Measurements from ENCODE around the gene ATP1B4.

ATP1B4 gene

DNA sequence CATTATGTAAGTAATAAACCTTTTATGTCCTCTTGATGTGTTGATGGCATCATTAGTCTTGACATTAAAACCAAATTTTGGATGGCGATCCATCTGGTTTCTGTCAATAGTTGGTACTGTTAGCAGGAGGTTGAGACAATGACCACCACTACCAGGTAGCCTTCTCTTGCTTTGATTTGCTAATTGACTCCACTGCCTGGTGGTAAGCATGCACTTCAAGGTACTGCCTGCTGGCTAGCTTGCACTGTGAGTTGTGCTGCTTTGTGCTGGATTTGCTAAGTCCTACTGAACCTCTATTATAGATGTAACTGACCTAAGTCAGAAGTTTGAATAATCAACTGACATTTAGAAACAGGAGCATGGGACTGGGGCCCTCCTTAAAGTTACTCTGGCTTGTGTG lies 46.3 kb downstream of the ATP1B4 start:
- no peaks in the 10 kb centered on the region for H3K4me1 ChIP-seq (ENCODE audit: insufficient read depth, low read length, severe bottlenecking)
- TF ChIP-seq, protein P1, sequence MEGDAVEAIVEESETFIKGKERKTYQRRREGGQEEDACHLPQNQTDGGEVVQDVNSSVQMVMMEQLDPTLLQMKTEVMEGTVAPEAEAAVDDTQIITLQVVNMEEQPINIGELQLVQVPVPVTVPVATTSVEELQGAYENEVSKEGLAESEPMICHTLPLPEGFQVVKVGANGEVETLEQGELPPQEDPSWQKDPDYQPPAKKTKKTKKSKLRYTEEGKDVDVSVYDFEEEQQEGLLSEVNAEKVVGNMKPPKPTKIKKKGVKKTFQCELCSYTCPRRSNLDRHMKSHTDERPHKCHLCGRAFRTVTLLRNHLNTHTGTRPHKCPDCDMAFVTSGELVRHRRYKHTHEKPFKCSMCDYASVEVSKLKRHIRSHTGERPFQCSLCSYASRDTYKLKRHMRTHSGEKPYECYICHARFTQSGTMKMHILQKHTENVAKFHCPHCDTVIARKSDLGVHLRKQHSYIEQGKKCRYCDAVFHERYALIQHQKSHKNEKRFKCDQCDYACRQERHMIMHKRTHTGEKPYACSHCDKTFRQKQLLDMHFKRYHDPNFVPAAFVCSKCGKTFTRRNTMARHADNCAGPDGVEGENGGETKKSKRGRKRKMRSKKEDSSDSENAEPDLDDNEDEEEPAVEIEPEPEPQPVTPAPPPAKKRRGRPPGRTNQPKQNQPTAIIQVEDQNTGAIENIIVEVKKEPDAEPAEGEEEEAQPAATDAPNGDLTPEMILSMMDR (IDR thresholded peaks at IDR 0.05; ENCODE audit: low read length): no peak

DNA sequence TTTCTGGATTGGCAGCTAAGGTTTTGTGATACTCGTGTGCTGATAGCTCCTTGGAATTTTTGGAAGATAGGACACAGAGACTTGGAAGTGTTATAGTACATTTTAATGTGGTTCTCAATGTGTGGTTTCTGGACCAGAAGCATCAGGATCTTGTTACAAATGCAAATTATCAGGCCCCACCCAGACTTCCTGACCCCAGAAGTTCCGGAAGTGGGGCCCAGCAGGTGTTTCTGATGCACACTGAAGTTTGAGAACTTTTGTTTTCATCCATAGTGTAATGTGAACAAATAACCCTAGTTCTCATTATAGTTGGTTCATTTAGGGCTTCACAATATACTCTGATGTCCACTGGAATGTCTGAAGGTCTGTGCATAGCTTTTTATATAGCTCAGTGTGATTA lies 57.6 kb downstream of the ATP1B4 start:
- no peaks in the 10 kb centered on the region for H3F3A ChIP-seq (ENCODE audit: insufficient read depth, low read length)

More for the DNA sequence above, 46.3 kb downstream of the ATP1B4 start:
- no peaks in the 10 kb centered on the region for H3K9me3 ChIP-seq (ENCODE audit: low read length)
- no peaks in the 10 kb centered on the region for H3F3A ChIP-seq (ENCODE audit: insufficient read depth, low read length)
- H3K4me2 ChIP-seq (ENCODE audit: low read length): no peak overlapping the region
- H3K79me2 ChIP-seq (ENCODE audit: insufficient read depth, low read length): no peaks in the 10 kb centered on the region
- no peak overlapping the region for H3K27ac ChIP-seq (ENCODE audit: low read depth, low read length, poor library complexity, severe bottlenecking)
- H3K4me3 ChIP-seq (ENCODE audit: low read depth, low read length, poor library complexity, severe bottlenecking): no peak overlapping the region
- H4K20me1 ChIP-seq (ENCODE audit: insufficient read depth, low read length): no peaks in the 10 kb centered on the region
- no peaks in the 10 kb centered on the region for H3K36me3 ChIP-seq (ENCODE audit: insufficient read depth, low read length)
- no peak overlapping the region for H3K9ac ChIP-seq (ENCODE audit: low read length)
- no peaks in the 10 kb centered on the region for H3K27me3 ChIP-seq (ENCODE audit: insufficient read depth, low read length)
- H2AFZ ChIP-seq (ENCODE audit: low read length): no peak overlapping the region
- no peaks in the 10 kb centered on the region for H3K9me2 ChIP-seq (ENCODE audit: low read depth, low read length)

DNA sequence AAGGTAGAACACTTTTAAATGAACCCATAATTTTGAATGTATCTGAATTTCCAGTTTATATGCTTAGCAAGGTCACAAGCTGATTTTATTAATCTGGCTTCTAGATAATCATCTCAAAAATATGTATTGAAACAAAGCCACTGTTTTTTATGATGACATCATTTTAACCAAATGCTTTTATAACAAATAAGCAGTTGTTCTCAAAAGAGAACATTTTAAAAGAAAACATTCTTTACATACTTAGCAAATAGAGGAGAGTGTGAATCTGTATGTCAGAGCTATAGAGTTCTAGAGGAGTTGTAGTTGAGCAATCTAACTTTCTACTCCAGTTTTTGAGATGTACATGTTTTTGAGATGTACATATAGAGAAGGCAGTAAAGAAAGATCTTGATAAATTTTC lies 64.7 kb downstream of the ATP1B4 start:
- TF ChIP-seq, protein P1 (IDR thresholded peaks at IDR 0.05; ENCODE audit: low read length): no peak
- TF ChIP-seq EZH2 (IDR thresholded peaks at IDR 0.05; ENCODE audit: borderline replicate concordance, low read length): no peak
- Histone ChIP-seq H3K9ac (ENCODE audit: low read length) (no peak overlapping the region), H4K20me1 (ENCODE audit: insufficient read depth, low read length) (no peaks in the 10 kb centered on the region), H3K9me2 (ENCODE audit: low read depth, low read length) (no peaks in the 10 kb centered on the region), H3K9me3 (ENCODE audit: low read length) (no peaks in the 10 kb centered on the region), H3K4me3 (ENCODE audit: low read depth, low read length, poor library complexity, severe bottlenecking) (no peak overlapping the region), H3K27ac (ENCODE audit: low read depth, low read length, poor library complexity, severe bottlenecking) (no peak overlapping the region), H3K79me2 (ENCODE audit: insufficient read depth, low read length) (no peaks in the 10 kb centered on the region), H2AFZ (ENCODE audit: low read length) (no peak overlapping the region), H3F3A (ENCODE audit: insufficient read depth, low read length) (no peaks in the 10 kb centered on the region), H3K4me1 (ENCODE audit: insufficient read depth, low read length, severe bottlenecking) (peaks cover 4% of the 10 kb centered on the region), H3K27me3 (ENCODE audit: insufficient read depth, low read length) (no peaks in the 10 kb centered on the region), H3K36me3 (ENCODE audit: insufficient read depth, low read length) (no peaks in the 10 kb centered on the region), H3K4me2 (ENCODE audit: low read length) (no peak overlapping the region)

More for the DNA sequence above, 57.6 kb downstream of the ATP1B4 start:
- peak overlapping the region; percentile 50 for H3K27ac ChIP-seq (ENCODE audit: low read depth, low read length, poor library complexity, severe bottlenecking)
- no peaks in the 10 kb centered on the region for H3K9me3 ChIP-seq (ENCODE audit: low read length)
- H3K79me2 ChIP-seq (ENCODE audit: insufficient read depth, low read length): no peaks in the 10 kb centered on the region
- H3K36me3 ChIP-seq (ENCODE audit: insufficient read depth, low read length): no peaks in the 10 kb centered on the region
- no peaks in the 10 kb centered on the region for H3K27me3 ChIP-seq (ENCODE audit: insufficient read depth, low read length)
- H4K20me1 ChIP-seq (ENCODE audit: insufficient read depth, low read length): no peaks in the 10 kb centered on the region
- H3K4me2 ChIP-seq (ENCODE audit: low read length): peak overlapping the region; percentile 3; the same call in 1 of the 2 replicates
- no peak overlapping the region for H2AFZ ChIP-seq (ENCODE audit: low read length)
- H3K4me1 ChIP-seq (ENCODE audit: insufficient read depth, low read length, severe bottlenecking): peaks cover 20% of the 10 kb centered on the region
- TF ChIP-seq EZH2 (IDR thresholded peaks at IDR 0.05; ENCODE audit: borderline replicate concordance, low read length): no peak
- TF ChIP-seq, protein P1 (IDR thresholded peaks at IDR 0.05; ENCODE audit: low read length): no peak
- no peak overlapping the region for H3K9ac ChIP-seq (ENCODE audit: low read length)
- H3K9me2 ChIP-seq (ENCODE audit: low read depth, low read length): no peaks in the 10 kb centered on the region
- H3K4me3 ChIP-seq (ENCODE audit: low read depth, low read length, poor library complexity, severe bottlenecking): no peak overlapping the region
